GM13976 (cell line): Measurements from ENCODE around the gene PSMA2.

Experiments used
- DNase-seq: peaks from one replicate; pipeline ENCODE4 v3.0.0; 2012; ENCODE audit warnings: low spot score
- in situ Hi-C: fragments of 300-500 bp; cut with MboI; formaldehyde crosslinking; loops from one replicate; pipeline ENCODE4 v1.12.0; 2022; ENCODE audit warnings: low sequenced_read_pairs, mixed read lengths, inconsistent platforms; ENCODE audit not compliant: unreplicated experiment
- TF ChIP-seq, protein P1 (sequence below): IDR thresholded peaks from 2 replicates; pipeline ENCODE4 v1.5.1; 2012; ENCODE audit warnings: borderline replicate concordance, mild to moderate bottlenecking; ENCODE audit not compliant: insufficient read depth; ENCODE audit errors: extremely low read depth, missing control alignments, control extremely low read depth

PSMA2 gene

DNA sequence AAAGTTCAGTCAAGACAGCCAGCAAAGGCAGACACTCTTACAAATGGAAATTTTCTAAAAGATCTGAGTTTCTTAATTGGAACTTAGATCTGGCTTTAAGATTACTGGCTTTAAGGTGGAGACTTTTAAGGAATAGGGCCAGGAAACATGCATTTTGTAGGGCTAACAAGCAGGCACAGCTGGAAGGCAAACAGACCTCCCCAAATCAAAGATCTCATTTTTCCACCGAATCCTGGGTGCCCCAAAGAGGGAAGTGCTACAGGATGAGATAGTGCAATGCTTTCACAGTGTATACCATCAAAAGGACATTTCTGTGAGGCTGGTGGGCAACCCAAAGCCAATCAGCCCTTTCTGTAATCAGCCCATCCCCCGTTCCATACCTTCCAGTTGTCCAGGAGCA is 27.6 kb upstream of the PSMA2 start:
- in situ Hi-C loops, result no loop called here
- TF ChIP-seq, protein P1, sequence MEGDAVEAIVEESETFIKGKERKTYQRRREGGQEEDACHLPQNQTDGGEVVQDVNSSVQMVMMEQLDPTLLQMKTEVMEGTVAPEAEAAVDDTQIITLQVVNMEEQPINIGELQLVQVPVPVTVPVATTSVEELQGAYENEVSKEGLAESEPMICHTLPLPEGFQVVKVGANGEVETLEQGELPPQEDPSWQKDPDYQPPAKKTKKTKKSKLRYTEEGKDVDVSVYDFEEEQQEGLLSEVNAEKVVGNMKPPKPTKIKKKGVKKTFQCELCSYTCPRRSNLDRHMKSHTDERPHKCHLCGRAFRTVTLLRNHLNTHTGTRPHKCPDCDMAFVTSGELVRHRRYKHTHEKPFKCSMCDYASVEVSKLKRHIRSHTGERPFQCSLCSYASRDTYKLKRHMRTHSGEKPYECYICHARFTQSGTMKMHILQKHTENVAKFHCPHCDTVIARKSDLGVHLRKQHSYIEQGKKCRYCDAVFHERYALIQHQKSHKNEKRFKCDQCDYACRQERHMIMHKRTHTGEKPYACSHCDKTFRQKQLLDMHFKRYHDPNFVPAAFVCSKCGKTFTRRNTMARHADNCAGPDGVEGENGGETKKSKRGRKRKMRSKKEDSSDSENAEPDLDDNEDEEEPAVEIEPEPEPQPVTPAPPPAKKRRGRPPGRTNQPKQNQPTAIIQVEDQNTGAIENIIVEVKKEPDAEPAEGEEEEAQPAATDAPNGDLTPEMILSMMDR, result no peak
- DNase-seq, result no peak

DNA sequence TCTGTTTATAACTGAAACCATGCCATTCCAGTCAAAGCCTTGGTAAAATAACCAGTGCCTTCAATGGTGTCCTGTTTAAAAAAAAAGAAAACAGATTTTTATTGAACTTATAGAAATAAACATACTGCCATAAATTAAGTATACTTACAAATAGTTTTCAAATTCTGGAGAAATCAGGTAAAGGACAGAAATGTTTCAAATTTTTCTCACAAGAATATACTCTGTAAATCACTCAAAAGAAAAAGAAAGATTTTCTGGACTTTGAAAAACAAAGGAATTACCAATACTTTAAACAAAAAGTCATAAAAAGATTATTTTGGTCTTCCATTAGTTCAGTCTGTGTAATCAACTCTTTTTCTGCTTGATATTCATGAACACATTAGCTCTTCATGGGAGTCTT is 24.1 kb upstream of the PSMA2 start:
- TF ChIP-seq, protein P1, result no peak
- in situ Hi-C loops, result no loop called here
- DNase-seq, result no peak

DNA sequence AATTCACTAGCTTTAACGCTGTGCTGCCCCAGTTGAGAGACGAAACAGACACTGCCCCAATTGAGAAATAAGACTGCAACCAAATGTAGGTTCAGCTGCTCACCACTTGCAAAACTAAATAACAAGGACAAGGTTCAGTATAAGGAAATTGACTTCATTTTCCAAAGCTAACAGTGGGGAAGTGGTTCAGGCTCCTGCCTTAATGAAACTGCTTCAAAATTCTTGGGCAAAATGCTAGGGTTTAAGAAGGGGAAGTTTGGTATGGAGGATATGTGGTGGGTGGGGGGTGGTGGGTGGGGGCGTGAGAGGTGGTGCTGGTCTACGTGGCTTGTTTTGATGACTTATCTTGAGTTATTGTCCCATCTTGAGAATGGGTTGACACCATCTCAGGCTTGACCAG is 22.0 kb upstream of the PSMA2 start:
- TF ChIP-seq, protein P1, result no peak
- DNase-seq, result no peak
- in situ Hi-C loops, result no loop called here

DNA sequence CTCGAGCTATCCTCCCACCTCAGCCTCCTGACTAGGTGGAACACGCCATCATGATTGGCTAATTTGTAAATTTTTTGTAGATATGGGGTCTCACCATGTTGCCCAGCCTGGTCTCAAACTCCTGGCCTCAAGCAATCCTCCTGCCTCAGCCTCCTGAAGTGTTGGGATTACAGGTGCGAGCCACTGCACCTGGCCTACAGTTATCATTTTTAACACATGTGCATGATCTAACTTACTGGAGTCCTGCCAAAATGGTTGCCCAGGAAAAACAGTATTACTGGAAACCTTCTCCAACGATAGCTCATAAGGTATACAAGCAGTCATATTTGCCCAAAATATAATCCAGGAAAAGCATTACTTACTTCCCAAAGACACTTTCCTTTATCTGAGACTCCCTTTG is 20.4 kb upstream of the PSMA2 start:
- DNase-seq, result no peak
- in situ Hi-C loops, result no loop called here
- TF ChIP-seq, protein P1, result no peak

DNA sequence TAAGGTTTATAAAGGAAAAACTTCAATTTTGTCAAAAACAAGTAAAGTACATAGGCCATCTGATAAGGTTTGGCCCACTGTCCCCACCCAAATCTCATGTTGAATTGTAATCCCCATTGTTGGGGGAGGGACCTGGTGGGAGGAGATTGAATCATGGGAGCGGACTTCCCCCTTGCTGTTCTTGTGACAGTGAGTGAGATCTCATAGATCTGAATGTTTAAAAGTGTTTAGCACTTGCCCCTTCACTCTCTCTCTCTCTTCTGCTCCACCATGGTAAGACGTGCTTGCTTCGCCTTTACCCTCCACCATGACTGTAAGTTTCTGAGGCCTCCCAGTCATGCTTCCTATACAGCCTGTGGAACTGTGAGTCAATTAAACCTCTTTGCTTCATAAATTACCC is 18.4 kb upstream of the PSMA2 start:
- in situ Hi-C loops, result no loop called here
- DNase-seq, result no peak
- TF ChIP-seq, protein P1, result no peak

DNA sequence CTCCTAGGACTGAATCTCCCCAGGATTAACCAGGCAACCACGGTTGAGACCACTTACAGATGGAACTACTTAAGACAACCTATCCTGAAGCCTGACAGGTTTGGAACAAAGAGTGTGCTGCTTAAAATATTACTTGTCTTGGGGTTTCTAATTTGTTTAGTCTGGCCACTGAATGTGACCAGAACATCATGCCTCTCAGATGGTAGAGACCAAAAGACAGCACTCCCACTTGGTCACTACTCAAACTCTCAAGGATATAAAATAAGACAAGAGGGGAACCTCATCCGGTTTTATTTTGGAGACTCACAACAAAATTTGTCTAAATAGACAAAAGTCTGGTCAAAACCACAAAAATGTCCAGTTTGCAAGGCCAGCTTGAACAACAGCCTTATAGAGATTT is 15.5 kb upstream of the PSMA2 start:
- in situ Hi-C loops, result loop anchor here (10.0 to 25.0 kb wide), 4 partner anchors 157 to 890 kb away; no protein-coding TSS in a partner anchor
- TF ChIP-seq, protein P1, result no peak

DNA sequence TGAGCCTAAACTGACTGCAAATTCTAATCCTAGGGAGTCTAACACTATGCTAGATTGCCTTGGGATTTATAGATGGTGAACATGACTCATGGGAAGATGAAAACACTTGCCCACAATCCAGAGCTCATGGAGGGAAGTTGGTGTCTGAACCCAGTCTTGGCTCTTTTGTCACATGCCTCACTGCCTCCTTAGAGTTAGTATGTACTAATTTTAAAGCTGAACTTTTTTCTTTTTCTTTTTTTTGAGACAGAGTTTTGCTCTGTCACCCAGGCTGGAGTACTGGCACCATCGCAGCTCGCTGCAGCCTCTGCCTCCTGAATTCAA is 14.6 kb upstream of the PSMA2 start:
- TF ChIP-seq, protein P1, result no peak
- DNase-seq, result no peak
- in situ Hi-C loops, result loop anchor here (10.0 to 25.0 kb wide), 4 partner anchors 158 to 891 kb away; no protein-coding TSS in a partner anchor

More for the DNA sequence above, 15.5 kb upstream of the PSMA2 start:
- DNase-seq, result no peak
